ENCODE data around the gene LENG9.

GRCh38 chr19:54439174-54439851 is 24.3 kb downstream of the LENG9 start:
- TF ChIP-seq CTCF (conservative IDR thresholded peaks at IDR 0.05; ENCODE audit: low read depth, low read length) = peak; percentile 59
- TF ChIP-seq EZH2 (IDR thresholded peaks at IDR 0.05; ENCODE audit: borderline replicate concordance, low read depth, low read length, poor library complexity, severe bottlenecking) = no peak
